ENCODE measurements around the gene PNPLA2. TPM values are rescaled to one million over a fixed set of nuclear protein-coding genes. Genes with fewer than 3 reads are reported as not detected.

The PNPLA2 gene
- total RNA-seq, 4 donors from 2014 or later, result 62.8 to 107 (median 77.6) TPM

DNA sequence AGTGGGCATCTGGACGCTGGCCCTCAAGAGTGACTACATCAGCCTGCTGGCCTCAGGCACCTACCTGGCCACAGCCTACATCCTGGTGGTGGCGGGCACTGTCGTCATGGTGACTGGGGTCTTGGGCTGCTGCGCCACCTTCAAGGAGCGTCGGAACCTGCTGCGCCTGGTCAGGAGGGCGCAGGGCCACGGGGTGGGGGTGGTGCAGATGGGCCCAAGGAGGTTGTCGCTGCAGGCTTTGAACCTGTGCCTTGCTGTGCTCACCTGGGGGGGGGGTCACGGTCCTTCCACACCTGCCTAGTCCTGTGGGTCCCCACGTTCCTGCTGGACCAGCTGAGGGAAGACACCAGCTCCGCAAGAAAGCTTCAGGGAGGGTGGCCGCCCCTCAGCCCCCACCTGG lies 17.6 kb downstream of the PNPLA2 start:
- Histone ChIP-seq H3K4me3 (no peak overlapping the region), H3K36me3 (peaks cover 35 to 56% (median 53%) of the 10 kb centered on the region in 4 donors), H3K4me1 (peaks cover 69 to 95% (median 91%) of the 10 kb centered on the region in 4 donors), H3K27me3 (peaks cover 0 to 13% (median 3%) of the 10 kb centered on the region in 4 donors), H3K9me3 (no peaks in the 10 kb centered on the region), H3K27ac (replicated peaks in 1 of 4) (peak overlapping the region; percentile 88 to 93 (median 90))
- intact Hi-C loops (cut with DNase I), result no loop called here
- no peak for DNase-seq (ENCODE audit: extremely low spot score)
- WGBS, result no CpG with 5 or more reads among the region's 14 CpGs
- no peak for TF ChIP-seq EP300 (IDR thresholded peaks at IDR 0.05)
- no peak for TF ChIP-seq POLR2A (IDR thresholded peaks at IDR 0.05; ENCODE audit: low read depth)
- no peak for TF ChIP-seq CTCF (IDR thresholded peaks at IDR 0.05)
- no peak for TF ChIP-seq POLR2AphosphoS5 (IDR thresholded peaks at IDR 0.05)

DNA sequence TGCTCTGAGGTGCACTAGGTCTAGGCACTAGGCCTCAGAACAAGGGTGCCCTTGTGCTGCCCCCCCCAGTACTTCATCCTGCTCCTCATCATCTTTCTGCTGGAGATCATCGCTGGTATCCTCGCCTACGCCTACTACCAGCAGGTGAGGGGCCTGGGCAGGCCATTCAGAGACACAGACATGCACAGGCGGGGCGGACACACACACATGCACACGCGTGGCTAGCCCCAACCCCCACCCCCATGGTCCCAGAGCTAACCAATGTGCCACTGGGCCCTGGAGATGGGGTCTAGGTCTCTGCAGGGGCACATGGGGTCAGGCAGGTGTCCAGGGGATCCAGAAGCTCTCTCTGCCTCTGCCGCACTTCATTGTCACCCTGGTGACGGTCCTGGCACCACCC lies 18.0 kb downstream of the PNPLA2 start:
- TF ChIP-seq POLR2A (IDR thresholded peaks at IDR 0.05; ENCODE audit: low read depth) (no peak), POLR2AphosphoS5 (IDR thresholded peaks at IDR 0.05) (no peak), CTCF (IDR thresholded peaks at IDR 0.05) (no peak), EP300 (IDR thresholded peaks at IDR 0.05) (no peak)
- intact Hi-C loops (cut with DNase I), result no loop called here

DNA sequence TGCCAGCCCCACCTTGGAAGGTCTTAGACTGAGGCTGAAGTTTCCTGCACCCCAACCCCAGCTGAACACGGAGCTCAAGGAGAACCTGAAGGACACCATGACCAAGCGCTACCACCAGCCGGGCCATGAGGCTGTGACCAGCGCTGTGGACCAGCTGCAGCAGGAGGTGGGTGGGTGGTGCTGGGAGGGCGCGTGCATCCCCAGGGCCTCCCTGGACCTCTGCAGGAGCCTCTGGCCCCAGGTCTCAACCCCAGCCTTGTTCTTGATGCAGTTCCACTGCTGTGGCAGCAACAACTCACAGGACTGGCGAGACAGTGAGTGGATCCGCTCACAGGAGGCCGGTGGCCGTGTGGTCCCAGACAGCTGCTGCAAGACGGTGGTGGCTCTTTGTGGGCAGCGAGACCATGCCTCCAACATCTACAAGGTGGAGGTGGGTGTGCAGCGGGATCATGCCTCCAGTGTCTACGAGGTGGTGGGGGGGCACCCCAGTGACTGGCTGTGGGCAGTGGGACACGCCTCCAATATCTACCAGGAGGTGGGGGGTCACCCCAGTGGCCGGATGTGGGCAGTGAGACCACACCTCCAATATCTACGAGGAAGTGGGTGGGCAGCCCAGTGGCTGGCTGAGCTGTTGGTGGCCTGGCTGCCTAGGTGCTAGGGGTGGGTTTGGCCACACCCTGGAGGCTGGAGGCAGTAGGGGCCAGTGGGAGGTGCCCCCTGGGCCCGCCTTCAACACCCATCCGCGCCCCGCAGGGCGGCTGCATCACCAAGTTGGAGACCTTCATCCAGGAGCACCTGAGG lies 18.7 kb downstream of the PNPLA2 start:
- TF ChIP-seq EP300 (IDR thresholded peaks at IDR 0.05), result no peak
- no peak for TF ChIP-seq POLR2AphosphoS5 (IDR thresholded peaks at IDR 0.05)
- no peak for TF ChIP-seq CTCF (IDR thresholded peaks at IDR 0.05)
- DNase-seq (ENCODE audit: extremely low spot score), result no peak
- intact Hi-C loops (cut with DNase I), result no loop called here
- Histone ChIP-seq H3K4me1 (peaks cover 65 to 91% (median 86%) of the 10 kb centered on the region in 4 donors), H3K4me3 (no peak overlapping the region), H3K27me3 (peaks cover 0 to 2% (median 0%) of the 10 kb centered on the region in 4 donors), H3K9me3 (no peaks in the 10 kb centered on the region), H3K36me3 (peaks cover 35 to 56% (median 53%) of the 10 kb centered on the region in 4 donors), H3K27ac (replicated peaks in 1 of 4) (peak overlapping the region; percentile 0 to 93 (median 56))
- 83% methylated on average over 11 of the region's 22 CpGs for WGBS

More for the DNA sequence above, 18.0 kb downstream of the PNPLA2 start:
- WGBS, result 83% methylated on average over 7 of the region's 9 CpGs
- H3K4me3 ChIP-seq, result no peak overlapping the region
- DNase-seq (ENCODE audit: extremely low spot score), result no peak
- peaks cover 35 to 56% (median 53%) of the 10 kb centered on the region in 4 donors for H3K36me3 ChIP-seq
- peaks cover 70 to 95% (median 91%) of the 10 kb centered on the region in 4 donors for H3K4me1 ChIP-seq
- peaks cover 0 to 9% (median under 1%) of the 10 kb centered on the region in 4 donors for H3K27me3 ChIP-seq
- H3K9me3 ChIP-seq, result no peaks in the 10 kb centered on the region
- H3K27ac ChIP-seq (replicated peaks in 1 of 4), result peak overlapping the region; percentile 88 to 93 (median 90)

DNA sequence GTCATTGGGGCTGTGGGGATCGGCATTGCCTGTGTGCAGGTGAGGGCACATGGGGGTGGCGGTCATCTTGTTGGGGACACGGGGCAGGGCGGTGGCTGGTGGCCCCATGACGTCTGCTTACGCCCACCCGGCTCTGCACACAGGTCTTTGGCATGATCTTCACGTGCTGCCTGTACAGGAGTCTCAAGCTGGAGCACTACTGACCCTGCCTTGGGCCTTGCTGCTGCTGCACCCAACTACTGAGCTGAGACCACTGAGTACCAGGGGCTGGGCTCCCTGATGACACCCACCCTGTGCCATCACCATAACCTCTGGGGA lies 19.2 kb downstream of the PNPLA2 start:
- no peak for TF ChIP-seq CTCF (IDR thresholded peaks at IDR 0.05)
- no peak for TF ChIP-seq EP300 (IDR thresholded peaks at IDR 0.05)
- no peak for TF ChIP-seq POLR2A (IDR thresholded peaks at IDR 0.05; ENCODE audit: low read depth)
- TF ChIP-seq POLR2AphosphoS5 (IDR thresholded peaks at IDR 0.05), result no peak
- intact Hi-C loops (cut with DNase I), result no loop called here
- DNase-seq (ENCODE audit: extremely low spot score), result no peak
- Histone ChIP-seq H3K36me3 (peaks cover 35 to 56% (median 53%) of the 10 kb centered on the region in 4 donors), H3K9me3 (no peaks in the 10 kb centered on the region), H3K4me3 (no peak overlapping the region), H3K4me1 (peaks cover 62 to 89% (median 83%) of the 10 kb centered on the region in 4 donors), H3K27me3 (no peaks in the 10 kb centered on the region), H3K27ac (replicated peaks in 1 of 4) (peak overlapping the region in 1 of 4 donors; percentile 31)
- 71% methylated on average over 8 of the region's 8 CpGs for WGBS

Measured in esophagus muscularis mucosa (tissue), 4 donors.